GM18951 (cell line): ENCODE results near the gene REEP3.
A peak's percentile ranks its signal among the peaks of the same experiment; 100 is the strongest.
"Not testable (repeated sequence)": the region's sequence is repeated elsewhere in the genome, so short reads cannot be mapped to it uniquely, and the experiment has no call there.

ENCODE experiments used
- POLR2A ChIP-seq: IDR thresholded peaks from 4 replicates; pipeline ENCODE4 v1.6.1; 2011; ENCODE audit warnings: mild to moderate bottlenecking; ENCODE audit not compliant: insufficient read length, insufficient read depth; ENCODE audit errors: extremely low read depth
- in situ Hi-C: fragments of 300-500 bp; cut with MboI; formaldehyde crosslinking; loops from one replicate; pipeline ENCODE4 v1.12.0; 2022; ENCODE audit warnings: low sequenced_read_pairs, mixed read lengths, inconsistent platforms; ENCODE audit not compliant: unreplicated experiment

REEP3 gene

GRCh38 chr10:63520500-63521415 is at the start of gene REEP3:
Gene REEP3, plus strand, starts transcription at chr10:63521401. Its CDS starts 145 bp downstream, at chr10:63521546.
- TF ChIP-seq POLR2A = peak; percentile 4
- in situ Hi-C loops = no loop called here

GRCh38 chr10:63474488-63474887 is 46.7 kb upstream of the REEP3 start:
- in situ Hi-C loops = no loop called here
- TF ChIP-seq POLR2A = no peak

- in situ Hi-C loops = no loop called here
- TF ChIP-seq POLR2A = no peak
Measured at GRCh38 chr10:63477927-63478326, 43.3 kb upstream of the REEP3 start.

- TF ChIP-seq POLR2A = no peak
- in situ Hi-C loops = no loop called here
Measured at GRCh38 chr10:63478564-63478963, 42.6 kb upstream of the REEP3 start.

- in situ Hi-C loops = no loop called here
- no peak for TF ChIP-seq POLR2A
Measured at GRCh38 chr10:63480237-63480636, 41.0 kb upstream of the REEP3 start.

- in situ Hi-C loops = no loop called here
- no peak for TF ChIP-seq POLR2A
Measured at GRCh38 chr10:63481815-63482421, 39.3 kb upstream of the REEP3 start.

- in situ Hi-C loops = no loop called here
- no peak for TF ChIP-seq POLR2A
Measured at GRCh38 chr10:63483983-63484382, 37.2 kb upstream of the REEP3 start.

- in situ Hi-C loops = no loop called here
- TF ChIP-seq POLR2A = no peak
Measured at GRCh38 chr10:63487990-63488389, 33.2 kb upstream of the REEP3 start.

GRCh38 chr10:63489838-63490237 is 31.4 kb upstream of the REEP3 start:
- TF ChIP-seq POLR2A = no peak

GRCh38 chr10:63491588-63492316 is 29.4 kb upstream of the REEP3 start:
- no peak for TF ChIP-seq POLR2A

More at GRCh38 chr10:63489838-63490237, 31.4 kb upstream of the REEP3 start:
- in situ Hi-C loops = no loop called here

GRCh38 chr10:63492317-63492690 is 28.9 kb upstream of the REEP3 start:
- in situ Hi-C loops = not testable (repeated sequence)

More at GRCh38 chr10:63491588-63492316, 29.4 kb upstream of the REEP3 start:
- in situ Hi-C loops = no loop called here

- no peak for TF ChIP-seq POLR2A
- in situ Hi-C loops = no loop called here
Measured at GRCh38 chr10:63493004-63493403, 28.2 kb upstream of the REEP3 start.

GRCh38 chr10:63494951-63495350 is 26.2 kb upstream of the REEP3 start:
- TF ChIP-seq POLR2A = no peak
- in situ Hi-C loops = no loop called here
